ENCODE measurements around the gene PEX1.

- no peak for TF ChIP-seq EZH2 (IDR thresholded peaks at IDR 0.05; ENCODE audit: low read length, missing control alignments)
- no peak for TF ChIP-seq CTCF (conservative IDR thresholded peaks at IDR 0.05 in 1 of 2, IDR thresholded peaks at IDR 0.05 in 1 of 2; ENCODE audit: low read depth in 1 of 2, low read length in 2 of 2)
These were observed 35.0 kb upstream of the PEX1 start for GRCh38 chr7:92563345-92563744.

All from fibroblast of lung (primary cell).